ENCODE data around the gene RANBP3. TPM values are rescaled to one million over a fixed set of nuclear protein-coding genes. Genes with fewer than 3 reads are reported as not detected.

The RANBP3 gene
- total RNA-seq, 2 donors from 2014 or later: 77.4 to 81.4 TPM

DNA sequence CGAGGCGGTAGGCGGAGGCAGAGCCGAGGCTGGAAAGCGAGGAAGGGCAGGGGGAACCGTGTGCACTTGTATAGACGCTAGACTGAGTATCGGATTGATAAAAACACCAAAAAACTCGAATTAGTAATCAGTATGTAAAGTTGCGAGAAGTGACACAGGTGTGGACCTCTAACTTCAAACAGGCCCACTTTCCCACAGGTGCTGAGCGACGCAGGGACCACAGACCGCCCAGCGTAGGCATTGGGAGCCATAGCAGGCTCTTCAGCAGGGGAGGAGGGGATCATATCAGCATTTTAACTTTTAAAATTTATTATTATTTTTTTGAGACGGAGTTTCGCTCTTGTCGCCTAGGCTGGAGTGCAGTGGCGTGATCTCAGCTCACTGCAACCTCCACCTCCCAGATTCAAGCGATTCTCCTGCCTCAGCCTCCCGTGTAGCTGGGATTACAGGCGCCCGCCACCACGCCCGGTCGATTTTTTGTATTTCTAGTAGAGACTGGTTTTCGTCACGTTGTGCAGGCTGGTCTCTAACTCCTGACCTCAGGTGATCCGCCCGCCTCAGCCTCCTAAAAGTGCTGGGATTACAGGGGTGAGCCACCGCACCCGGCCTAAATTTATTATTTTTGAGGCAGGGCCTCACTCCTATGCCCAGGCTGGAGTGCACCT, 72.7 kb downstream of the RANBP3 start:
- no peak for DNase-seq
- Mint-ChIP-seq H3K27me3 (ENCODE audit: insufficient read depth) (no peaks in the 10 kb centered on the region), H3K9me3 (no peaks in the 10 kb centered on the region), H3K4me1 (peaks cover 3% of the 10 kb centered on the region), H3K4me3 (peak overlapping the region; percentile 96), H3K27ac (peak overlapping the region; percentile 64), H3K36me3 (ENCODE audit: low read depth) (peaks cover 11% of the 10 kb centered on the region)
- H3K9ac ChIP-seq (ENCODE audit: extremely low read depth, low read length, poor library complexity, severe bottlenecking): peak overlapping the region; percentile 56
- TF ChIP-seq, protein P1, sequence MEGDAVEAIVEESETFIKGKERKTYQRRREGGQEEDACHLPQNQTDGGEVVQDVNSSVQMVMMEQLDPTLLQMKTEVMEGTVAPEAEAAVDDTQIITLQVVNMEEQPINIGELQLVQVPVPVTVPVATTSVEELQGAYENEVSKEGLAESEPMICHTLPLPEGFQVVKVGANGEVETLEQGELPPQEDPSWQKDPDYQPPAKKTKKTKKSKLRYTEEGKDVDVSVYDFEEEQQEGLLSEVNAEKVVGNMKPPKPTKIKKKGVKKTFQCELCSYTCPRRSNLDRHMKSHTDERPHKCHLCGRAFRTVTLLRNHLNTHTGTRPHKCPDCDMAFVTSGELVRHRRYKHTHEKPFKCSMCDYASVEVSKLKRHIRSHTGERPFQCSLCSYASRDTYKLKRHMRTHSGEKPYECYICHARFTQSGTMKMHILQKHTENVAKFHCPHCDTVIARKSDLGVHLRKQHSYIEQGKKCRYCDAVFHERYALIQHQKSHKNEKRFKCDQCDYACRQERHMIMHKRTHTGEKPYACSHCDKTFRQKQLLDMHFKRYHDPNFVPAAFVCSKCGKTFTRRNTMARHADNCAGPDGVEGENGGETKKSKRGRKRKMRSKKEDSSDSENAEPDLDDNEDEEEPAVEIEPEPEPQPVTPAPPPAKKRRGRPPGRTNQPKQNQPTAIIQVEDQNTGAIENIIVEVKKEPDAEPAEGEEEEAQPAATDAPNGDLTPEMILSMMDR (conservative IDR thresholded peaks at IDR 0.05): no peak
- no peaks in the 10 kb centered on the region for H3K9me3 ChIP-seq (ENCODE audit: control insufficient read depth, low read length)
- H3K4me3 ChIP-seq (ENCODE audit: low read length): peak overlapping the region; percentile 83
- WGBS, 2 experiments (ENCODE audit: insufficient coverage in 1 of 2, insufficient read length in 1 of 2): 60 to 62% methylated on average over 20 to 31 of the region's 31 CpGs
- no peaks in the 10 kb centered on the region for H3K27me3 ChIP-seq (ENCODE audit: control insufficient read depth, insufficient read depth, low read length, poor library complexity, severe bottlenecking)
- H3K4me1 ChIP-seq (ENCODE audit: control insufficient read depth, insufficient read depth, low read length): no peaks in the 10 kb centered on the region
- no peak overlapping the region for H3K27ac ChIP-seq (ENCODE audit: low read depth, low read length)
- peaks cover 6% of the 10 kb centered on the region for H3K36me3 ChIP-seq (ENCODE audit: control insufficient read depth, insufficient read depth, low read length)

DNA sequence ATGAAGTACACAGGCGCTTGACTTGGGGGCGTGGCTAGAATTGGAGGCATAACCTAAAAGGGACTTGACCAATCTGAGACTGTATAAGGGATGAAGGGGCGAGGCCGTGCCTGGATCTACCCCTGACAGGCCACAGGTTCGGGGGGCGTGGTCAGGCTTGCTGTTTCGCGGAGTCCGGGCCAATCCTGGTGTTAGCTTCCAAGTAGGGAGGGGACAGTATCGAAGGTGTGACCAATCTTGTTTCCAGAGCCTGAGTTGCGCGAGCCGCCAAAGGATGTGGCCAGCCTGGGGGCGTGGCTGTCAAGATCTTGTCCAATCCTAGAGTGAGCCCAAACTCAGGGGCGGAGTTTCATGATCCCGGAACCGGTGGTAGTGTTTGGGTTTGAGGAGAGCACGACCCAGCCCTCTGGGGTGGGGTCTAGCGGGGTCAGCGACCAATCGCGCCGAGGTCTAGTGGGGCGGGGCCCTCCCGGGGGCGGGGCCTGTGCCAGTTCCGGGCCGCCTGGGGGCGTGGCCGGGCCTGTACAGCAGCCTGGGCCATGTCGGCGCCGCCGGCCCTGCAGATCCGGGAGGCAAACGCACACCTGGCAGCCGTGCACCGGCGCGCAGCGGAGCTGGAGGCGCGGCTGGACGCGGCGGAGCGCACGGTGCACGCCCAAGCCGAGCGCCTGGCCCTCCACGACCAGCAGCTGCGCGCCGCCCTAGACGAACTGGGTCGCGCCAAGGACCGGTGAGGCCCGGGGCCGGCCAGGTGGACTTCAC, 73.4 kb downstream of the RANBP3 start, which contains the start of gene VMAC:
TSS of gene VMAC (plus strand) at position 521 of the 762 bp plus-strand sequence. CDS start at position 540, 19 bp downstream.
- Histone ChIP-seq H3K27ac (ENCODE audit: low read depth, low read length) (peak within 1 kb of the TSS; percentile 93), H3K9me3 (ENCODE audit: control insufficient read depth, low read length) (no peaks in the 10 kb centered on the region), H3K36me3 (ENCODE audit: control insufficient read depth, insufficient read depth, low read length) (peaks cover 6% of the 10 kb centered on the region), H3K9ac (ENCODE audit: extremely low read depth, low read length, poor library complexity, severe bottlenecking) (peak within 1 kb of the TSS; percentile 98), H3K4me1 (ENCODE audit: control insufficient read depth, insufficient read depth, low read length) (no peaks in the 10 kb centered on the region), H3K4me3 (ENCODE audit: low read length) (peak within 1 kb of the TSS; percentile 95), H3K27me3 (ENCODE audit: control insufficient read depth, insufficient read depth, low read length, poor library complexity, severe bottlenecking) (no peaks in the 10 kb centered on the region)
- Mint-ChIP-seq H3K4me3 (peak within 1 kb of the TSS; percentile 96), H3K4me1 (peaks cover 3% of the 10 kb centered on the region), H3K36me3 (ENCODE audit: low read depth) (peaks cover 17% of the 10 kb centered on the region), H3K9me3 (no peaks in the 10 kb centered on the region), H3K27me3 (ENCODE audit: insufficient read depth) (no peaks in the 10 kb centered on the region), H3K27ac (peak within 1 kb of the TSS; percentile 99)
- TF ChIP-seq, protein P1 (conservative IDR thresholded peaks at IDR 0.05): no peak
- DNase-seq: peak; percentile 100
- 0 to 1% methylated on average over 23 to 61 of the region's 61 CpGs for WGBS, 2 experiments (ENCODE audit: insufficient coverage in 1 of 2, insufficient read length in 1 of 2)

DNA sequence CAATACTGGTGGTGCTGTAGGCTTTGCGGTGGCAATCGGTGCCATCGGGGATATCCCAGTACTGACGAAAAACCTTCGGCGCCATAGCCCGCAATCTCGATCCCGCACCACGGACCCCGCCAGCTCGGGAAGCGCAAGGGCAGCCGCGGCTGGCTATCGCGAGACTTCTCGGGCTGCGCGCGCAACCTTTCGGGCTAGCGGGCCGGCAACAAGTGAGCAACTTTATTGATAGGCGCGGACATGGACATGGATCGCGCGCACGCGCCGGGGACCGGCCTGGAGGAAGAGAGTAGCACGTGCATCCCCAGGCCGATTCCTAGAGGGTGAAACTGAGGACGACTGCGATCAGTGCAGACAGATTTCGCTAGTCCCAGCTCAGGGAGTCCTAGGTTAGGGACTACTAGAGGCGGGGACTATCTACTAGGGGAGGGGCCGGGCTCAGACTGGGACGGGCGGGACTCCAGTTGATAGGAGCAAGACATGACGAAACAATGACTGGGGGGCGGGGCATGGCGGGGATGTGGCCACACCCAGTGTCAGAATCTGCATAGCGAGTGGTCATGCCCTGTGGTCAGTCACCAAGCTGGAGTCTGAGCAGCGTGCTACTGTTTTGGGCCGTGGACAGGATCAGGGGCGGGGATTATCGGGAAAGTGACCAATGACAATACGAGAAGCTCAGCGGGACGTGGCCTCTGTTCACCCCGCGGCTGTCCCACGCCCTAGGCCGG, 74.2 kb downstream of the RANBP3 start, which contains the start of gene NDUFA11:
TSS of gene NDUFA11 (minus strand) at position 167 of the 728 bp plus-strand sequence. CDS start at position 85, 82 bp downstream.
- no peaks in the 10 kb centered on the region for H3K27me3 ChIP-seq (ENCODE audit: control insufficient read depth, insufficient read depth, low read length, poor library complexity, severe bottlenecking)
- H3K4me1 Mint-ChIP-seq: peaks cover 3% of the 10 kb centered on the region
- peak within 1 kb of the TSS; percentile 93 for H3K27ac ChIP-seq (ENCODE audit: low read depth, low read length)
- H3K9ac ChIP-seq (ENCODE audit: extremely low read depth, low read length, poor library complexity, severe bottlenecking): peak within 1 kb of the TSS; percentile 98
- peak within 1 kb of the TSS; percentile 96 for H3K4me3 Mint-ChIP-seq
- TF ChIP-seq, protein P1 (conservative IDR thresholded peaks at IDR 0.05): no peak
- no peaks in the 10 kb centered on the region for H3K9me3 ChIP-seq (ENCODE audit: control insufficient read depth, low read length)
- peaks cover 15% of the 10 kb centered on the region for H3K36me3 Mint-ChIP-seq (ENCODE audit: low read depth)
- WGBS, 2 experiments (ENCODE audit: insufficient coverage in 1 of 2, insufficient read length in 1 of 2): 0% methylated on average over 41 to 57 of the region's 57 CpGs
- peak; percentile 99 for DNase-seq
- peak within 1 kb of the TSS; percentile 95 for H3K4me3 ChIP-seq (ENCODE audit: low read length)
- no peaks in the 10 kb centered on the region for H3K4me1 ChIP-seq (ENCODE audit: control insufficient read depth, insufficient read depth, low read length)
- no peaks in the 10 kb centered on the region for H3K27me3 Mint-ChIP-seq (ENCODE audit: insufficient read depth)
- peak within 1 kb of the TSS; percentile 99 for H3K27ac Mint-ChIP-seq
- H3K36me3 ChIP-seq (ENCODE audit: control insufficient read depth, insufficient read depth, low read length): peaks cover 6% of the 10 kb centered on the region
- no peaks in the 10 kb centered on the region for H3K9me3 Mint-ChIP-seq

Data from endodermal cell (in vitro differentiated cells).